ENCODE measurements around the gene SRGAP1. TPM values are rescaled to one million over a fixed set of nuclear protein-coding genes. Genes with fewer than 3 reads are reported as not detected.

Gene SRGAP1
- total and polyA plus RNA-seq, 8 donors = 9.6 to 15.6 (median 11.7) TPM

- TF ChIP-seq CTCF (IDR thresholded peaks at IDR 0.05) = no peak
- Histone ChIP-seq H3K27ac (no peak overlapping the region), H3K4me1 (no peaks in the 10 kb centered on the region), H3K27me3 (no peaks in the 10 kb centered on the region), H3K9me3 (no peaks in the 10 kb centered on the region), H3K4me3 (no peak overlapping the region), H3K36me3 (peaks cover 0 to 5% of the 10 kb centered on the region in 2 donors)
- intact Hi-C loops (cut with DNase I) = no loop called here
- DNase-seq (no peak), ATAC-seq (no peak)
Observed at GRCh38 chr12:64147011-64147631, 302.6 kb downstream of the SRGAP1 start.

- no peaks in the 10 kb centered on the region for H3K4me1 ChIP-seq
- intact Hi-C loops (cut with DNase I) = no loop called here
- no peaks in the 10 kb centered on the region for H3K36me3 ChIP-seq
- no peak for DNase-seq
- H3K9me3 ChIP-seq = no peaks in the 10 kb centered on the region
- ATAC-seq = no peak
- no peak overlapping the region for H3K27ac ChIP-seq
- no peak overlapping the region for H3K4me3 ChIP-seq
- TF ChIP-seq CTCF (IDR thresholded peaks at IDR 0.05) = no peak
- no peaks in the 10 kb centered on the region for H3K27me3 ChIP-seq
Observed at GRCh38 chr12:64147875-64148274, 303.4 kb downstream of the SRGAP1 start.

- Histone ChIP-seq H3K9me3 (no peaks in the 10 kb centered on the region), H3K27ac (no peak overlapping the region), H3K4me3 (no peak overlapping the region), H3K36me3 (no peaks in the 10 kb centered on the region), H3K4me1 (no peaks in the 10 kb centered on the region), H3K27me3 (no peaks in the 10 kb centered on the region)
- ATAC-seq (no peak), DNase-seq (no peak)
- intact Hi-C loops (cut with DNase I) = no loop called here
- TF ChIP-seq CTCF (IDR thresholded peaks at IDR 0.05) = no peak
Observed at GRCh38 chr12:64154677-64155076, 310.2 kb downstream of the SRGAP1 start.

GRCh38 chr12:64157110-64157509 is 312.6 kb downstream of the SRGAP1 start:
- DNase-seq = no peak
- no peak overlapping the region for H3K4me3 ChIP-seq
- H3K36me3 ChIP-seq = no peaks in the 10 kb centered on the region
- H3K27me3 ChIP-seq = no peaks in the 10 kb centered on the region
- H3K27ac ChIP-seq = no peak overlapping the region
- no peak for TF ChIP-seq CTCF (IDR thresholded peaks at IDR 0.05)
- ATAC-seq = no peak
- H3K9me3 ChIP-seq = no peaks in the 10 kb centered on the region
- intact Hi-C loops (cut with DNase I) = no loop called here
- no peaks in the 10 kb centered on the region for H3K4me1 ChIP-seq

GRCh38 chr12:64160021-64160710 is 315.7 kb downstream of the SRGAP1 start:
- Histone ChIP-seq H3K36me3 (no peaks in the 10 kb centered on the region), H3K9me3 (peaks cover 0 to 2% of the 10 kb centered on the region in 2 donors), H3K4me3 (no peak overlapping the region), H3K4me1 (no peaks in the 10 kb centered on the region), H3K27me3 (no peaks in the 10 kb centered on the region), H3K27ac (no peak overlapping the region)
- intact Hi-C loops (cut with DNase I) = no loop called here
- no peak for TF ChIP-seq CTCF (IDR thresholded peaks at IDR 0.05)
- DNase-seq = no peak
- no peak for ATAC-seq
